Ishikawa (cell line): ENCODE measurements around the gene MSLN.

Source experiments
- CEBPB ChIP-seq: IDR thresholded peaks from 2 replicates; pipeline ENCODE4 v1.6.1; 2012
- EGR1 ChIP-seq: IDR thresholded peaks from 2 replicates; pipeline ENCODE4 v1.6.1; 2012
- EP300 ChIP-seq: IDR thresholded peaks from 2 replicates; pipeline ENCODE4 v1.6.1; 2012; ENCODE audit warnings: borderline replicate concordance
- FOXM1 ChIP-seq: IDR thresholded peaks from 2 replicates; pipeline ENCODE4 v1.6.1; 2012; ENCODE audit warnings: low read depth, borderline replicate concordance
- MAX ChIP-seq: IDR thresholded peaks from 2 replicates; pipeline ENCODE4 v1.6.1; 2012
- NFIC ChIP-seq: IDR thresholded peaks from 2 replicates; pipeline ENCODE4 v1.6.1; 2012
- RAD21 ChIP-seq: IDR thresholded peaks from 2 replicates; pipeline ENCODE4 v1.6.1; 2012; ENCODE audit warnings: low read depth
- REST ChIP-seq: IDR thresholded peaks from 2 replicates; pipeline ENCODE4 v1.6.1; 2012; ENCODE audit warnings: low read depth, mild to moderate bottlenecking
- TCF12 ChIP-seq: IDR thresholded peaks from 2 replicates; pipeline ENCODE4 v1.6.1; 2012; ENCODE audit warnings: low read depth
- TEAD4 ChIP-seq: IDR thresholded peaks from 2 replicates; pipeline ENCODE4 v1.6.1; 2012
- USF1 ChIP-seq: IDR thresholded peaks from 2 replicates; pipeline ENCODE4 v1.6.1; 2012
- YY1 ChIP-seq: IDR thresholded peaks from 2 replicates; pipeline ENCODE4 v1.6.1; 2012; ENCODE audit warnings: low read depth
- ZBTB7A ChIP-seq: IDR thresholded peaks from 2 replicates; pipeline ENCODE4 v1.6.1; 2012; ENCODE audit warnings: low read depth

The MSLN gene

GRCh38 chr16:782766-783403, 22.4 kb downstream of the MSLN start:
- TF ChIP-seq REST (no peak), ZBTB7A (peak; percentile 73; the same call in 1 of the 2 replicates), RAD21 (no peak), TCF12 (peak; percentile 69; the same call in 1 of the 2 replicates), NFIC (peak; percentile 82), USF1 (peak; percentile 53; the same call in 1 of the 2 replicates), EP300 (peak; percentile 31; the same call in 1 of the 2 replicates), TEAD4 (0 out of 2 replicates have a peak, but pooled peaks have one; percentile 4), YY1 (no peak)

- TF ChIP-seq NFIC (no peak), REST (no peak), ZBTB7A (no peak), RAD21 (no peak), EGR1 (no peak), USF1 (no peak)
These were observed 23.0 kb downstream of the MSLN start for GRCh38 chr16:783404-784161.

GRCh38 chr16:784431-784830, 23.9 kb downstream of the MSLN start:
- TF ChIP-seq MAX (no peak), FOXM1 (no peak), RAD21 (no peak), TEAD4 (no peak), NFIC (no peak), ZBTB7A (no peak), CEBPB (no peak)

GRCh38 chr16:785563-786535, 25.3 kb downstream of the MSLN start:
- TF ChIP-seq CEBPB (no peak), RAD21 (peak; percentile 51; the same call in 1 of the 2 replicates)

- 0 out of 2 replicates have a peak, but pooled peaks have one; percentile 22 for TF ChIP-seq ZBTB7A
- no peak for TF ChIP-seq TCF12
- TF ChIP-seq FOXM1: no peak
- no peak for TF ChIP-seq YY1
- no peak for TF ChIP-seq EGR1
- TF ChIP-seq MAX: peak; percentile 49; the same call in 1 of the 2 replicates
- TF ChIP-seq REST: no peak
- TF ChIP-seq NFIC: no peak
- TF ChIP-seq TEAD4: no peak
These were observed 26.9 kb downstream of the MSLN start for GRCh38 chr16:787321-787966.
